NCI-H446 (cell line): Measurements from ENCODE around the gene INF2.
A peak's percentile ranks its signal among the peaks of the same experiment; 100 is the strongest.
"Not testable (repeated sequence)": the region's sequence is repeated elsewhere in the genome, so short reads cannot be mapped to it uniquely, and the experiment has no call there.

ENCODE experiments used
- DNase-seq, 2 experiments: peaks; one replicate each; lab custom pipeline; 2025; lab: John Stamatoyannopoulos, UW

INF2 gene

GRCh38 chr14:104721505-104722431, 32.4 kb downstream of the INF2 start:
- no peak for DNase-seq

GRCh38 chr14:104722938-104723650, 33.7 kb downstream of the INF2 start:
- DNase-seq, result no peak

GRCh38 chr14:104723651-104724406, 34.4 kb downstream of the INF2 start, which contains the start of gene ADSS1:
Gene ADSS1, plus strand, starts transcription at chr14:104724229. Its CDS starts 42 bp downstream, at chr14:104724271.
- DNase-seq, result peak in 1 of 2 experiments; percentile 64

GRCh38 chr14:104724407-104724980, 35.1 kb downstream of the INF2 start:
- no peak for DNase-seq

GRCh38 chr14:104724981-104725771, 35.8 kb downstream of the INF2 start:
- peak in 1 of 2 experiments; percentile 46 for DNase-seq

- DNase-seq, result no peak
These were observed 36.5 kb downstream of the INF2 start for GRCh38 chr14:104725772-104726548.

GRCh38 chr14:104726600-104727451, 37.4 kb downstream of the INF2 start:
- DNase-seq, result no peak

- no peak for DNase-seq
These were observed 39.2 kb downstream of the INF2 start for GRCh38 chr14:104728631-104729030.

GRCh38 chr14:104729176-104729834, 39.9 kb downstream of the INF2 start:
- DNase-seq, result not testable (repeated sequence)

GRCh38 chr14:104729835-104730181, 40.4 kb downstream of the INF2 start:
- no peak for DNase-seq

GRCh38 chr14:104730487-104730886, 41.1 kb downstream of the INF2 start:
- no peak for DNase-seq

- DNase-seq, result no peak
These were observed 42.2 kb downstream of the INF2 start for GRCh38 chr14:104731320-104732294.

- no peak for DNase-seq
These were observed 43.0 kb downstream of the INF2 start for GRCh38 chr14:104732355-104732804.

- no peak for DNase-seq
These were observed 43.7 kb downstream of the INF2 start for GRCh38 chr14:104732931-104733681.

- DNase-seq, result no peak
These were observed 44.7 kb downstream of the INF2 start for GRCh38 chr14:104734051-104734587.

- DNase-seq, result no peak
These were observed 45.2 kb downstream of the INF2 start for GRCh38 chr14:104734601-104734990.
